Peyer's patch (tissue), 4 donors: Measurements from ENCODE around the gene IMPDH1. TPM values are rescaled to one million over a fixed set of nuclear protein-coding genes. Genes with fewer than 3 reads are reported as not detected.

ENCODE experiments used
- DNase-seq, 3 donors: peaks; one replicate each; pipeline ENCODE4 v3.0.0-alpha.2; 2017 to 2019
- H3K27ac ChIP-seq, 4 donors: fragments of 200-600 bp; sonication (generic); one replicate each; pipeline ENCODE4 v1.5.1; 2016 to 2019
- H3K27me3 ChIP-seq, 2 donors: fragments of 200-600 bp; sonication (generic); one replicate each; pipeline ENCODE4 v1.5.1; 2019
- H3K36me3 ChIP-seq, 3 donors: fragments of 200-600 bp; sonication (generic); one replicate each; pipeline ENCODE4 v1.5.1; 2016 to 2019
- H3K4me1 ChIP-seq, 4 donors: fragments of 200-600 bp; sonication (generic); one replicate each; pipeline ENCODE4 v1.5.1; 2016 to 2019
- H3K4me3 ChIP-seq, 4 donors: fragments of 200-600 bp; sonication (generic); 1 replicate in 3 of 4; 2 replicates in 1 of 4; pipeline ENCODE4 v1.5.1; 2016 to 2019; ENCODE audit warnings: mild to moderate bottlenecking in 1 of 4
- H3K9me3 ChIP-seq, 4 donors: fragments of 200-600 bp; sonication (generic); one replicate each; pipeline ENCODE4 v1.5.1; 2016 to 2019; ENCODE audit warnings: mild to moderate bottlenecking in 1 of 4
- POLR2A ChIP-seq, 2 donors: fragments of 450-650 bp; IDR thresholded peaks; one replicate each; pipeline ENCODE4 v1.5.1; 2017; ENCODE audit warnings: antibody characterized with exemption in 2 of 2, mild to moderate bottlenecking in 2 of 2, moderate library complexity in 2 of 2
- total RNA-seq, 4 donors: library from RNA; depleted of rRNA; stranded (reverse); fragments of >200 nt; gene quantifications; one replicate each; pipeline ENCODE4 v1.1.0, GENCODE V29; 2016
- TF ChIP-seq, protein P1 (sequence below), 6 experiments: fragments of 450-650 bp in 4 of 6; fragments of 200-600 bp in 2 of 6; sonication (generic) in 1 of 6; IDR thresholded peaks; one replicate each; pipeline ENCODE4 v1.5.1; 2017 to 2019; ENCODE audit warnings: antibody characterized with exemption in 6 of 6, mild to moderate bottlenecking in 3 of 6, moderate library complexity in 1 of 6

The IMPDH1 gene
- total RNA-seq, 4 donors from 2014 or later = 7.9 to 45.4 (median 14.8) TPM

DNA sequence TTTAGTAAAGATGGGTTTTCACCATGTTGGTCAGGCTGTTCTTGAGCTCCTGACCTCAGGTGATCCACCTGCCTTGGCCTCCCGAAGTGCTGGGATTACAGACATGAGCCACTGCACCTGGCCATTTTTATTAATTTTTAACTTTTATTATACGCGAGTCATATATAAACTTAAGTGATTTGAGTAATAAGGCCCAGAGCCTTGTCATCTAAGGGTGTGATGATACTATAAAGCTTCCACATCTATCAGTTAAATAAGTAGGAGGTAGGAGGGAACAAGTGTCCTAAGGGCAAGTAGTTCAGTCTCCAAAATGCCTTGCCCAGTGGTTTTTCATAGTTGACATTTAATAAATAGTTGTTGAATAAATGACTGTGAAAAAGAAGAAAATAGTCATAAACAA lies 32.6 kb upstream of the IMPDH1 start:
- Histone ChIP-seq H3K4me3 (no peak overlapping the region), H3K36me3 (no peaks in the 10 kb centered on the region), H3K4me1 (peaks cover 0 to 14% (median 0%) of the 10 kb centered on the region in 4 donors), H3K27ac (no peak overlapping the region), H3K9me3 (no peaks in the 10 kb centered on the region), H3K27me3 (no peaks in the 10 kb centered on the region)
- no peak for TF ChIP-seq POLR2A (IDR thresholded peaks at IDR 0.05)
- TF ChIP-seq, protein P1, sequence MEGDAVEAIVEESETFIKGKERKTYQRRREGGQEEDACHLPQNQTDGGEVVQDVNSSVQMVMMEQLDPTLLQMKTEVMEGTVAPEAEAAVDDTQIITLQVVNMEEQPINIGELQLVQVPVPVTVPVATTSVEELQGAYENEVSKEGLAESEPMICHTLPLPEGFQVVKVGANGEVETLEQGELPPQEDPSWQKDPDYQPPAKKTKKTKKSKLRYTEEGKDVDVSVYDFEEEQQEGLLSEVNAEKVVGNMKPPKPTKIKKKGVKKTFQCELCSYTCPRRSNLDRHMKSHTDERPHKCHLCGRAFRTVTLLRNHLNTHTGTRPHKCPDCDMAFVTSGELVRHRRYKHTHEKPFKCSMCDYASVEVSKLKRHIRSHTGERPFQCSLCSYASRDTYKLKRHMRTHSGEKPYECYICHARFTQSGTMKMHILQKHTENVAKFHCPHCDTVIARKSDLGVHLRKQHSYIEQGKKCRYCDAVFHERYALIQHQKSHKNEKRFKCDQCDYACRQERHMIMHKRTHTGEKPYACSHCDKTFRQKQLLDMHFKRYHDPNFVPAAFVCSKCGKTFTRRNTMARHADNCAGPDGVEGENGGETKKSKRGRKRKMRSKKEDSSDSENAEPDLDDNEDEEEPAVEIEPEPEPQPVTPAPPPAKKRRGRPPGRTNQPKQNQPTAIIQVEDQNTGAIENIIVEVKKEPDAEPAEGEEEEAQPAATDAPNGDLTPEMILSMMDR (IDR thresholded peaks at IDR 0.05) = no peak
- no peak for DNase-seq

DNA sequence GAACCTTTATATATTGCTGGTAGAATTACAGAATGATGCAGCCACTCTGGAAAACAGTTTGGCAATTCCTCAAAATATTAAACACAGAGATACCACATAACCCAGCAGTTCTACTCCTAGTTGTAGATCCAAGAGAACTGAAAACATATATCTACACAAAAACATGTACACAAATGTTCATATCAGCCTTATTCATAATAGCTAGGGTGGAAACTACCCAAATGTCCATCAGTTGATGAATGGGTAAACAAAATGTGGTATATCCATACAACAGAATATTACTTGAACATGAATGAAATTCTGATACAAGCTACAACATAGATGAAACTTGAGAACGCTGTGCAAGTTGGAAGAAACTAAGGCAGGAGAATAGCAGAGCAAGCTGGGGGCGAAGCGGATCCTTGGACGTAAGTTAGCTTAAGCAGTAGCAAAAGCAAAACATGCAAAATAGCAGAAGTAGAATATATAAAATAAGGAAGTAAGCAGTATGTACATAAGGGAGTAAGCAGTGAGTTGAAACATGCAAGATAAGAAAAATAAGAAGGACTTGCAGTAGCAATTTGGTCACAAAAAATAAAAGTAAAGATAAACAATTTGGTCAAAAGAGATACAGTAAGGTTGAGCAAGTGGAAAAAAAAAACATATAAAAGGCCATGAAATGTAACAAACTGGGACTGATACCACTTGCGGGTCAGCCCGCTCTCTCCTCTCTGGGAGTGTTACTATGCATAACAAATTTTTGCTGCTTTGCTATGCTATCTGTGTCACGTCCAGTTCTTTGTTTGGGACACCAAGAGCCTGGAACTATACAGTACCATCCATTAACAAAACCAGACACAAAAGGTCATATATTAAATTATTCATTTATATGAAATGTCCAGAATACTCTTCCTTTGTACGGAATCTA lies 27.9 kb upstream of the IMPDH1 start:
- Histone ChIP-seq H3K4me3 (no peak overlapping the region), H3K9me3 (no peaks in the 10 kb centered on the region), H3K4me1 (peaks cover 0 to under 1% (median 0%) of the 10 kb centered on the region in 4 donors), H3K27me3 (no peaks in the 10 kb centered on the region), H3K36me3 (no peaks in the 10 kb centered on the region), H3K27ac (no peak overlapping the region)
- TF ChIP-seq, protein P1 (IDR thresholded peaks at IDR 0.05) = no peak
- no peak for TF ChIP-seq POLR2A (IDR thresholded peaks at IDR 0.05)
- DNase-seq = peak in 1 of 3 donors; percentile 30

DNA sequence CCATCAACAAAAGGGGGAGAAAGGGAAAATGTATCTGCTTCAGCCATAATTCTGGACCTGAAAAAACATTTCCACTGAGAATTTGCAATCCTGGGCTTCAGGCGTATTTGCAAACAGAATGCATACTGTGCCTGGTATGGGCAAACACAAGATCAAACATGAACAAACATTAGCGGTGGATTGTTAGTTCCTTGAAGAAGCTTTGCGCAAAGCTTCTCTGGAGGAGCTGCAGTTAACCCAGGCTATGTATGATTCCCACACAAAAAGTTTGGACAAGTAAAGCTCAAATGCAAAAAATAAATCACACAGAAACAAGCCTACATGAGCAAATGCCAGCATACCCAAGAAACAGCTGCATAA lies 25.5 kb upstream of the IMPDH1 start:
- H3K36me3 ChIP-seq = no peaks in the 10 kb centered on the region

DNA sequence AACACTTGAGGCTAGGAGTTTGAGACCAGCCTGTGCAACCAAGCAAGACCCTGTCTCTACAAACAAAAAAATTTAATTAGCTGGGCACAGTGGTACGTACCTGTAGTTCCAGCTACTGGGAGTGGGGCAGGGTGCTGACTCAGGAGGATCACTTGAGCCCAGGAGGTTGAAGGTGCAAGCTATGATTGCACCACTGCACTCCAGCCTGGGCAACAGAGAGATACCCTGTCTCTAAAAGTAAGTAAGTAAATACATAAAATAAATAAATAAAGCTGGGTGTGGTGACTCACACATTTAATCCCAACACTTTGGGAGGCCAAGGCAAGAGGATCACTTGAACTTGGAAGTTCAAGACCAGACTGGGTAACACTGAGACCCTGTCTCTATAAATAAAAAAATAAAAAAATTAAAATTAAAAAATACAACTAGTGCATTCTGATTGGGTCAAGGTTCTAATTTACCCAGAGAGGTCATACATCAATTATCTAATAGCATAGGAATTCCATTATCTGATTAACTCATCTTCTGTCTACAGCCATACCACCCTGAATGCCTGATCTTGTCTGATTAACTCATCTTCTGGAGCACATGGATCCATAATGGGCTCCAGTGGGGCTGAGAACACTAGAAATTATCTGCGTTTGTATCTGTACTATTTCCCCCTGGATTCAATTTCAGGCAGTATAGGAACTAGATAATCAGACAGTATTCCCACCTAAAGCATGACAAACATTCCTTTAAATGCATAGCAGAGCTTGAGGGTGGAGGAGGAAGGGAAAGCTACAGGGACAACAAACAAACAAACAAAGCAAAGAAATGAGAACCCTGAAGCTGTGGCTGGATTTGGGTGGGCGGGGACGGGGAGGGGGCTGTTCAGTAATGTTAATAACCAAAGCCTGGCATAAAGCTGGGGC lies 24.9 kb upstream of the IMPDH1 start:
- Histone ChIP-seq H3K4me1 (no peaks in the 10 kb centered on the region), H3K4me3 (no peak overlapping the region), H3K27ac (no peak overlapping the region), H3K27me3 (no peaks in the 10 kb centered on the region), H3K9me3 (no peaks in the 10 kb centered on the region), H3K36me3 (no peaks in the 10 kb centered on the region)
- no peak for TF ChIP-seq POLR2A (IDR thresholded peaks at IDR 0.05)
- TF ChIP-seq, protein P1 (IDR thresholded peaks at IDR 0.05) = no peak
- DNase-seq = no peak

More for the DNA sequence above, 25.5 kb upstream of the IMPDH1 start:
- Histone ChIP-seq H3K27ac (no peak overlapping the region), H3K27me3 (no peaks in the 10 kb centered on the region), H3K9me3 (no peaks in the 10 kb centered on the region), H3K4me3 (no peak overlapping the region), H3K4me1 (no peaks in the 10 kb centered on the region)
- TF ChIP-seq POLR2A (IDR thresholded peaks at IDR 0.05) = no peak
- TF ChIP-seq, protein P1 (IDR thresholded peaks at IDR 0.05) = no peak
- DNase-seq = no peak

DNA sequence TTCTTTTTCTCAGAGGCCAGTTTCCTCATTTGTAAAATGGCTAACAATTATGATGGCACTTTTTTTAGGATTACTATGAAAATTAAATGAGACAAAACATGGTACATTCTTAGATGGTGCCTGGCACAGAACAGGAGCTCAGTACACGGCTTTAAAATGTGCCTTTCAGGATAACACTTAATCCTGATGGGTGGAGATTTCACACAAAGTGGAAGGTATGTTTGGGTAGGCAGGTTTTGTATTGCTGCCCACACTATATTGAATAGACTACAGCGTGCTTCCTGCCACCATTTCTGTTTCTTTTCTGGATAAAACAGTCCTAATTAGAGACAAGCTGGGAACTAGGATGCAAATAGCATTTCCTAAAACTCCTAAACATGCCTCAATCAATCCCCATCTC lies 22.0 kb upstream of the IMPDH1 start:
- DNase-seq = no peak
- no peak overlapping the region for H3K27ac ChIP-seq
- no peaks in the 10 kb centered on the region for H3K36me3 ChIP-seq
- TF ChIP-seq, protein P1 (IDR thresholded peaks at IDR 0.05) = no peak
- TF ChIP-seq POLR2A (IDR thresholded peaks at IDR 0.05) = no peak
- H3K4me3 ChIP-seq = no peak overlapping the region
- H3K9me3 ChIP-seq = no peaks in the 10 kb centered on the region
- no peaks in the 10 kb centered on the region for H3K4me1 ChIP-seq
- H3K27me3 ChIP-seq = no peaks in the 10 kb centered on the region
